Thyroid gland (tissue), 4 donors: ENCODE measurements around the gene ABLIM1. TPM values are rescaled to one million over a fixed set of nuclear protein-coding genes. Genes with fewer than 3 reads are reported as not detected.

Source experiments
- DNase-seq, 2 donors: peaks; one replicate each; pipeline ENCODE4 v3.0.0-alpha.2; 2019
- H3K27ac ChIP-seq, 3 donors: fragments of 200-600 bp; sonication (generic); 1 replicate in 2 of 3; 2 replicates in 1 of 3; pipeline ENCODE4 v1.5.1; 2016 to 2019; ENCODE audit warnings: mild to moderate bottlenecking in 1 of 3, moderate library complexity in 1 of 3
- H3K27me3 ChIP-seq: fragments of 200-600 bp; sonication (generic); one replicate; pipeline ENCODE4 v1.5.1; 2019
- H3K36me3 ChIP-seq, 2 donors: fragments of 200-600 bp; sonication (generic); one replicate each; pipeline ENCODE4 v1.5.1; 2016 to 2019
- H3K4me1 ChIP-seq, 2 donors: fragments of 200-600 bp; sonication (generic); one replicate each; pipeline ENCODE4 v1.5.1; 2017 to 2019
- H3K4me3 ChIP-seq, 3 donors: fragments of 200-600 bp; sonication (generic); replicated peaks in 1 of 3; 1 replicate in 2 of 3; 2 replicates in 1 of 3; pipeline ENCODE4 v1.5.1; 2016; ENCODE audit warnings: mild to moderate bottlenecking in 1 of 3
- H3K9me3 ChIP-seq: fragments of 200-600 bp; sonication (generic); one replicate; pipeline ENCODE4 v1.5.1; 2017
- CTCF ChIP-seq, 6 experiments: fragments of 200-600 bp in 3 of 6; fragments of 450-650 bp in 3 of 6; sonication (generic) in 3 of 6; IDR thresholded peaks; one replicate each; pipeline ENCODE4 v1.5.1; 2016 to 2019; ENCODE audit warnings: antibody characterized with exemption in 6 of 6, mild to moderate bottlenecking in 2 of 6, inconsistent platforms in 1 of 6, moderate library complexity in 1 of 6
- POLR2A ChIP-seq, 2 donors: fragments of 450-650 bp; IDR thresholded peaks; one replicate each; pipeline ENCODE4 v1.6.1; 2017; ENCODE audit warnings: antibody characterized with exemption in 2 of 2, mild to moderate bottlenecking in 2 of 2, moderate library complexity in 1 of 2
- WGBS, 2 donors: methylation state at CpG; one replicate each; pipeline ENCODE4 v1.1.5; 2017; 5-methylcytosine and 5-hydroxymethylcytosine counted together
- intact Hi-C: fragments of 100-400 bp; cut with DNase I; formaldehyde crosslinking; loops from one replicate; pipeline ENCODE4 v1.15.1; 2023
- total RNA-seq, 4 donors: library from RNA; depleted of rRNA; stranded (reverse); fragments of >200 nt; gene quantifications; one replicate each; pipeline ENCODE4 v1.2.3, GENCODE V29; 2016

Gene ABLIM1
- total RNA-seq, 4 donors from 2014 or later: 225 to 404 (median 382) TPM

GRCh38 chr10:114403541-114404161 is 254.4 kb downstream of the ABLIM1 start:
- Histone ChIP-seq H3K27ac (peak overlapping the region; percentile 97 to 98 (median 98)), H3K9me3 (no peaks in the 10 kb centered on the region), H3K36me3 (no peaks in the 10 kb centered on the region), H3K4me1 (peaks cover 47 to 58% of the 10 kb centered on the region in 2 donors), H3K27me3 (no peaks in the 10 kb centered on the region), H3K4me3 (peak overlapping the region; percentile 56 to 83 (median 66))
- TF ChIP-seq CTCF (IDR thresholded peaks at IDR 0.05): peak in 3 of 6 experiments; percentile 25 to 45 (median 40)
- peak in 1 of 2 donors; percentile 75 for TF ChIP-seq POLR2A (IDR thresholded peaks at IDR 0.05)
- intact Hi-C loops: loop anchor here (10.0 kb wide), 2 partner anchors 59 to 99 kb away; no protein-coding TSS in a partner anchor
- 1% methylated on average over 22 to 31 of the region's 44 CpGs for WGBS, 2 donors
- peak; percentile 75 to 76 for DNase-seq

DNA sequence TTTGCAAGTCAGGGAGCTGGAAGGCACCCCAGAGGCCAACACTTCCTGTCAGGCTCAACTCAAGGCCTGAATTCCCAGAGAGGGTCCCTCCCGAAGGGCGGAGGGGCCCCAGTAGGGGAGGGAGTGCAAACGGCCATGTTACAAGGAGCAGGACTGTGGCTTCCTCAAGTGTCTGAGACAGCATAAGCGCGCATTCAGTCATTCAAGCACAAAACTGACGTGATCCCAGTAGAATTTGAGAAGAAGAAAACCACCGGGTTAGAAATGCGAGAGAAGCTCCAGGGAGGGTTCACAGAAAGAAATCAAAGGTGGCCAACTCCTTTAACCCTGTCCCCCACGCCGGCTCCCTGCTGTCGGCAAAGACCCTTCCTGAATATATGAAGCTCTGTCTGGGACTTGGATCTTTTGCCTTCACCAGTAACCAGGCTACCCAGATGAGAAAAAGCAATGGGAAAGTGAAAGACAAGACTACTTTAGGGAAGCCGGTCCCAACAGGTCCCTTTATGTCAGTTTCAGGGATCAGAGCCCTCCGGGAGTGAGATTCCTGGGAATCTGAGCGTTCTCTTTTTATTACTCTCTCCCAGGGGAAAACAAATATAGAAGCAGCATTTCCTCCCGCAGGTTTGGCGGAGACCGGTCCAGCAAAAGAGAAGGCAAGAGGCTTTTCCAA is 255.1 kb downstream of the ABLIM1 start:
- H3K4me3 ChIP-seq: peak overlapping the region; percentile 56 to 83 (median 66)
- H3K9me3 ChIP-seq: no peaks in the 10 kb centered on the region
- no peak for TF ChIP-seq CTCF (IDR thresholded peaks at IDR 0.05)
- peak in 1 of 2 donors; percentile 59 for TF ChIP-seq POLR2A (IDR thresholded peaks at IDR 0.05)
- H3K27me3 ChIP-seq: no peaks in the 10 kb centered on the region
- WGBS, 2 donors: 8 to 13% methylated on average over 17 of the region's 17 CpGs
- H3K27ac ChIP-seq: peak overlapping the region; percentile 97 to 98 (median 98)
- H3K36me3 ChIP-seq: no peaks in the 10 kb centered on the region
- H3K4me1 ChIP-seq: peaks cover 47 to 58% of the 10 kb centered on the region in 2 donors
- DNase-seq: peak; percentile 48 to 52
- intact Hi-C loops: loop anchor here (10.0 kb wide), 2 partner anchors 58 to 98 kb away; no protein-coding TSS in a partner anchor

- peak overlapping the region in 2 of 3 donors; percentile 66 to 83 for H3K4me3 ChIP-seq
- intact Hi-C loops: loop anchor here (10.0 kb wide), 2 partner anchors 57 to 97 kb away; no protein-coding TSS in a partner anchor
- H3K27ac ChIP-seq: peak overlapping the region; percentile 97 to 98 (median 98)
- TF ChIP-seq CTCF (IDR thresholded peaks at IDR 0.05): no peak
- H3K36me3 ChIP-seq: no peaks in the 10 kb centered on the region
- no peaks in the 10 kb centered on the region for H3K27me3 ChIP-seq
- no peak for DNase-seq
- H3K9me3 ChIP-seq: no peaks in the 10 kb centered on the region
- 31 to 36% methylated on average over 2 of the region's 2 CpGs for WGBS, 2 donors
- peaks cover 54 to 63% of the 10 kb centered on the region in 2 donors for H3K4me1 ChIP-seq
Measured at GRCh38 chr10:114402233-114402632, 255.8 kb downstream of the ABLIM1 start.

- no peaks in the 10 kb centered on the region for H3K27me3 ChIP-seq
- DNase-seq: peak; percentile 53 to 63
- WGBS, 2 donors: 57 to 63% methylated on average over 7 of the region's 7 CpGs
- peaks cover 60 to 73% of the 10 kb centered on the region in 2 donors for H3K4me1 ChIP-seq
- H3K4me3 ChIP-seq: peak overlapping the region in 1 of 3 donors; percentile 1
- no peak for TF ChIP-seq CTCF (IDR thresholded peaks at IDR 0.05)
- no peak for TF ChIP-seq POLR2A (IDR thresholded peaks at IDR 0.05)
- H3K9me3 ChIP-seq: no peaks in the 10 kb centered on the region
- peak overlapping the region; percentile 97 to 98 (median 98) for H3K27ac ChIP-seq
- no peaks in the 10 kb centered on the region for H3K36me3 ChIP-seq
- intact Hi-C loops: loop anchor here (10.0 kb wide), 2 partner anchors 56 to 96 kb away; no protein-coding TSS in a partner anchor
Measured at GRCh38 chr10:114401195-114401791, 256.8 kb downstream of the ABLIM1 start.
